ENCODE data around the gene MED25. TPM values are rescaled to one million over a fixed set of nuclear protein-coding genes. Genes with fewer than 3 reads are reported as not detected.

Gene MED25
- total and polyA plus RNA-seq, 2 experiments from 2014 or later, result 45.6 to 58.6 TPM

DNA sequence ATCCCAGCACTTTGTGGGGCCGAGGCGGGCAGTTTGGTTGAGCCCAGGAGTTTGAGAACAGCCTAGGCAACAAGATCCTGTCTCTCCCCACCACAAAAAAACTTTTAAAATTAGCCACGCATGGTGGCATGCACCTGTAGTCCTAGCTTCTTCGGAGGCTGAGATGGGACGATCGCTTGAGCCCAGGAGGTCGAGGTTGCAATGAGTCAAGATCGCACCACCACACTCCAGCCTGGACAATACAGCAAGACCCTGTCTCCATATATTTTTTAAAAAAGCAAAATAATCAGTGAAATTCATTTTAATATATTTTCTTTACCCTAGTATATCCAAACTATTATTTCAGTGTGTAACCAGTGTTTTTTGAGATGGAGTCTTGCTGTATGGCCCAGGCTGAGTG lies 43.1 kb upstream of the MED25 start:
- Histone ChIP-seq H3K79me2 (replicated peaks; ENCODE audit: insufficient read depth) (peaks cover 23% of the 10 kb centered on the region), H4K20me1 (replicated peaks; ENCODE audit: insufficient read depth) (peaks cover 4% of the 10 kb centered on the region; the same call in 1 of the 2 replicates), H3K9me2 (ENCODE audit: insufficient read depth) (no peaks in the 10 kb centered on the region), H3K36me3 (ENCODE audit: insufficient read depth) (no peaks in the 10 kb centered on the region), H3K4me3 (no peak overlapping the region), H3F3A (replicated peaks; ENCODE audit: low read depth) (no peaks in the 10 kb centered on the region), H3K4me1 (ENCODE audit: insufficient read depth) (no peaks in the 10 kb centered on the region), H3K4me2 (no peak overlapping the region), H2AFZ (no peak overlapping the region), H3K27me3 (ENCODE audit: insufficient read depth) (no peaks in the 10 kb centered on the region), H3K27ac (ENCODE audit: low read depth) (0 out of 2 replicates have a peak overlapping the region, but pooled peaks have one; percentile 26)
- TF ChIP-seq EZH2phosphoT487 (IDR thresholded peaks at IDR 0.05; ENCODE audit: unreplicated experiment) (no peak), ZNF462 (CRISPR knock-in tag; IDR thresholded peaks at IDR 0.05) (no peak), ZNF331 (CRISPR knock-in tag; IDR thresholded peaks at IDR 0.05; ENCODE audit: low read depth) (no peak), NANOG (IDR thresholded peaks at IDR 0.05; ENCODE audit: borderline replicate concordance) (no peak), STAT1 (IDR thresholded peaks at IDR 0.05; ENCODE audit: unreplicated experiment) (no peak), POLR2AphosphoS5 (IDR thresholded peaks at IDR 0.05; ENCODE audit: low read depth) (no peak), JUNB (IDR thresholded peaks at IDR 0.05; ENCODE audit: unreplicated experiment) (no peak), EZH2 (IDR thresholded peaks at IDR 0.05; ENCODE audit: low read depth, unreplicated experiment) (no peak)
- TF ChIP-seq, protein P1, sequence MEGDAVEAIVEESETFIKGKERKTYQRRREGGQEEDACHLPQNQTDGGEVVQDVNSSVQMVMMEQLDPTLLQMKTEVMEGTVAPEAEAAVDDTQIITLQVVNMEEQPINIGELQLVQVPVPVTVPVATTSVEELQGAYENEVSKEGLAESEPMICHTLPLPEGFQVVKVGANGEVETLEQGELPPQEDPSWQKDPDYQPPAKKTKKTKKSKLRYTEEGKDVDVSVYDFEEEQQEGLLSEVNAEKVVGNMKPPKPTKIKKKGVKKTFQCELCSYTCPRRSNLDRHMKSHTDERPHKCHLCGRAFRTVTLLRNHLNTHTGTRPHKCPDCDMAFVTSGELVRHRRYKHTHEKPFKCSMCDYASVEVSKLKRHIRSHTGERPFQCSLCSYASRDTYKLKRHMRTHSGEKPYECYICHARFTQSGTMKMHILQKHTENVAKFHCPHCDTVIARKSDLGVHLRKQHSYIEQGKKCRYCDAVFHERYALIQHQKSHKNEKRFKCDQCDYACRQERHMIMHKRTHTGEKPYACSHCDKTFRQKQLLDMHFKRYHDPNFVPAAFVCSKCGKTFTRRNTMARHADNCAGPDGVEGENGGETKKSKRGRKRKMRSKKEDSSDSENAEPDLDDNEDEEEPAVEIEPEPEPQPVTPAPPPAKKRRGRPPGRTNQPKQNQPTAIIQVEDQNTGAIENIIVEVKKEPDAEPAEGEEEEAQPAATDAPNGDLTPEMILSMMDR (conservative IDR thresholded peaks at IDR 0.05; ENCODE audit: low read depth in 2 of 2), result no peak
- TF ChIP-seq, protein P2, sequence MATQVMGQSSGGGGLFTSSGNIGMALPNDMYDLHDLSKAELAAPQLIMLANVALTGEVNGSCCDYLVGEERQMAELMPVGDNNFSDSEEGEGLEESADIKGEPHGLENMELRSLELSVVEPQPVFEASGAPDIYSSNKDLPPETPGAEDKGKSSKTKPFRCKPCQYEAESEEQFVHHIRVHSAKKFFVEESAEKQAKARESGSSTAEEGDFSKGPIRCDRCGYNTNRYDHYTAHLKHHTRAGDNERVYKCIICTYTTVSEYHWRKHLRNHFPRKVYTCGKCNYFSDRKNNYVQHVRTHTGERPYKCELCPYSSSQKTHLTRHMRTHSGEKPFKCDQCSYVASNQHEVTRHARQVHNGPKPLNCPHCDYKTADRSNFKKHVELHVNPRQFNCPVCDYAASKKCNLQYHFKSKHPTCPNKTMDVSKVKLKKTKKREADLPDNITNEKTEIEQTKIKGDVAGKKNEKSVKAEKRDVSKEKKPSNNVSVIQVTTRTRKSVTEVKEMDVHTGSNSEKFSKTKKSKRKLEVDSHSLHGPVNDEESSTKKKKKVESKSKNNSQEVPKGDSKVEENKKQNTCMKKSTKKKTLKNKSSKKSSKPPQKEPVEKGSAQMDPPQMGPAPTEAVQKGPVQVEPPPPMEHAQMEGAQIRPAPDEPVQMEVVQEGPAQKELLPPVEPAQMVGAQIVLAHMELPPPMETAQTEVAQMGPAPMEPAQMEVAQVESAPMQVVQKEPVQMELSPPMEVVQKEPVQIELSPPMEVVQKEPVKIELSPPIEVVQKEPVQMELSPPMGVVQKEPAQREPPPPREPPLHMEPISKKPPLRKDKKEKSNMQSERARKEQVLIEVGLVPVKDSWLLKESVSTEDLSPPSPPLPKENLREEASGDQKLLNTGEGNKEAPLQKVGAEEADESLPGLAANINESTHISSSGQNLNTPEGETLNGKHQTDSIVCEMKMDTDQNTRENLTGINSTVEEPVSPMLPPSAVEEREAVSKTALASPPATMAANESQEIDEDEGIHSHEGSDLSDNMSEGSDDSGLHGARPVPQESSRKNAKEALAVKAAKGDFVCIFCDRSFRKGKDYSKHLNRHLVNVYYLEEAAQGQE (IDR thresholded peaks at IDR 0.05; ENCODE audit: unreplicated experiment), result no peak
- Mint-ChIP-seq H3K4me1 (peaks cover 3% of the 10 kb centered on the region; the same call in 1 of the 3 replicates), H3K27ac (no peak overlapping the region), H3K36me3 (ENCODE audit: low read depth) (peaks cover 7% of the 10 kb centered on the region), H3K27me3 (ENCODE audit: insufficient read depth, low read depth, poor library complexity) (peaks cover 10% of the 10 kb centered on the region), H3K4me3 (no peak overlapping the region), H3K9me3 (no peaks in the 10 kb centered on the region; the same call in 2 of the 3 replicates)
- DNase-seq (ENCODE audit: low spot score) (no peak), ATAC-seq (no peak)

Measured in GM23338 (cell line).